HCT116 (cell line): ENCODE results near the gene CNOT10. TPM values are rescaled to one million over a fixed set of nuclear protein-coding genes. Genes with fewer than 3 reads are reported as not detected.

Source experiments
- ATAC-seq: fragments of 200-7000 bp; cut with Tn5 transposase; 2 replicates; pipeline ENCODE4 v1.9.1; 2020; ENCODE audit warnings: mild to moderate bottlenecking, moderate library complexity
- BruUV-seq: library from RNA; stranded (reverse); fragments of 400-500 nt; replicated peaks from 2 replicates; lab custom pipeline; 2021; lab: Mats Ljungman, UMichigan
- CTCF ChIA-PET: fragments of 300-600 bp; sonication (Branson Sonifier 250); formaldehyde crosslinking; loops from one replicate; lab custom pipeline; 2021; ENCODE audit warnings: antibody characterized with exemption; lab: Charles Lee
- POLR2A ChIA-PET: fragments of 300-600, 350-600 bp; sonication (Branson Sonifier 250); formaldehyde crosslinking; loops from one replicate; lab custom pipeline; 2021; ENCODE audit warnings: antibody characterized with exemption; lab: Charles Lee
- RAD21 ChIA-PET, 2 experiments: fragments of 300-600 bp; sonication (Branson Sonifier 250); formaldehyde crosslinking; loops; one replicate each; lab custom pipeline; 2023; ENCODE audit warnings: low total read pairs in 2 of 2; ENCODE audit not compliant: uncharacterized antibody in 2 of 2, unreplicated experiment in 2 of 2, low non-redundant PET in 1 of 2; lab: Charles Lee
- DNase-seq: peaks from one replicate; pipeline ENCODE4 v3.0.0-alpha.2; 2010; ENCODE audit warnings: low read depth, low spot score
- H2AFZ ChIP-seq: fragments of 200-600 bp; shearing (Covaris generic), sonication (generic); 2 replicates; pipeline ENCODE4 v1.6.1; 2017; ENCODE audit warnings: low read depth, mixed run types, mixed read lengths, antibody characterized with exemption, low read length; ENCODE audit not compliant: poor library complexity, severe bottlenecking
- H3K27ac ChIP-seq: 2 replicates; pipeline ENCODE4 v1.5.1; 2012; ENCODE audit warnings: low read depth, low read length
- H3K27me3 ChIP-seq: fragments of 200-600 bp; sonication (generic); 2 replicates; pipeline ENCODE4 v1.6.1; 2016; ENCODE audit warnings: mixed run types, low read length, mixed read lengths; ENCODE audit not compliant: insufficient read depth
- H3K36me3 ChIP-seq, 2 experiments: fragments of 200-500 bp in 1 of 2; fragments of 200-600 bp in 1 of 2; sonication (Bioruptor generic) in 1 of 2; sonication (generic) in 1 of 2; 2 replicates each; pipeline versions ENCODE4 v1.5.1 to v1.6.1; 2014 to 2016; ENCODE audit warnings: low read length in 2 of 2, inconsistent platforms in 1 of 2, mixed read lengths in 1 of 2, mixed run types in 1 of 2; ENCODE audit not compliant: insufficient read depth in 2 of 2, control insufficient read depth in 1 of 2
- H3K4me1 ChIP-seq, 2 experiments: fragments of 200-600 bp in 1 of 2; sonication (generic) in 1 of 2; 2 replicates each; pipeline versions ENCODE4 v1.5.1 to v1.6.1; 2012 to 2017; ENCODE audit warnings: low read length in 2 of 2, inconsistent platforms in 1 of 2, mild to moderate bottlenecking in 1 of 2, mixed read lengths in 1 of 2, mixed run types in 1 of 2, moderate library complexity in 1 of 2; ENCODE audit not compliant: insufficient read depth in 2 of 2, control insufficient read depth in 1 of 2
- H3K4me2 ChIP-seq: fragments of 200-600 bp; sonication (generic); 2 replicates; pipeline ENCODE4 v1.6.1; 2017; ENCODE audit warnings: mixed run types, low read length, mixed read lengths
- H3K4me3 ChIP-seq, 2 experiments: fragments of 200-600 bp in 1 of 2; sonication (generic) in 1 of 2; replicated peaks in 1 of 2; 2 replicates each; pipeline ENCODE4 v1.5.1; 2011 to 2016; ENCODE audit warnings: low read length in 2 of 2, control low read depth in 1 of 2, low read depth in 1 of 2, mild to moderate bottlenecking in 1 of 2, mixed read lengths in 1 of 2, mixed run types in 1 of 2
- H3K79me2 ChIP-seq: fragments of 200-600 bp; sonication (generic); 2 replicates; pipeline ENCODE4 v1.6.1; 2017; ENCODE audit warnings: mild to moderate bottlenecking, mixed run types, low read length, moderate library complexity, mixed read lengths; ENCODE audit not compliant: insufficient read depth
- H3K9ac ChIP-seq: fragments of 200-600 bp; sonication (generic); 2 replicates; pipeline ENCODE4 v1.6.1; 2016; ENCODE audit warnings: low read length, mixed read lengths
- H3K9me2 ChIP-seq: fragments of 200-600 bp; sonication (generic), shearing (Covaris generic); 2 replicates; pipeline ENCODE4 v1.6.1; 2017; ENCODE audit warnings: mixed run types, mild to moderate bottlenecking, moderate library complexity; ENCODE audit not compliant: insufficient read depth
- H3K9me3 ChIP-seq, 2 experiments: fragments of 200-500 bp in 1 of 2; fragments of 200-600 bp in 1 of 2; sonication (Bioruptor generic) in 1 of 2; sonication (generic) in 1 of 2; 2 replicates each; pipeline ENCODE4 v1.6.1; 2014 to 2017; ENCODE audit warnings: low read length in 2 of 2, mixed read lengths in 2 of 2, inconsistent platforms in 1 of 2, low read depth in 1 of 2, mild to moderate bottlenecking in 1 of 2, mixed run types in 1 of 2, moderate library complexity in 1 of 2; ENCODE audit not compliant: control insufficient read depth in 1 of 2, insufficient read depth in 1 of 2
- H4K20me1 ChIP-seq: fragments of 200-600 bp; sonication (generic), shearing (Covaris generic); 2 replicates; pipeline ENCODE4 v1.6.1; 2017; ENCODE audit warnings: mixed run types, mild to moderate bottlenecking, moderate library complexity; ENCODE audit not compliant: insufficient read depth
- CBX3 ChIP-seq: IDR thresholded peaks from 2 replicates; pipeline ENCODE4 v1.6.1; 2012; ENCODE audit warnings: low read depth
- ELF1 ChIP-seq: IDR thresholded peaks from 2 replicates; pipeline ENCODE4 v1.6.1; 2012; ENCODE audit warnings: low read depth, borderline replicate concordance
- EZH2 ChIP-seq: fragments of 200-600 bp; sonication (generic); IDR thresholded peaks from 2 replicates; pipeline ENCODE4 v1.6.1; 2017; ENCODE audit warnings: antibody characterized with exemption, mixed run types
- EZH2phosphoT487 ChIP-seq: fragments of 200-600 bp; IDR thresholded peaks from 2 replicates; pipeline ENCODE4 v1.6.1; 2018; ENCODE audit warnings: antibody characterized with exemption, borderline replicate concordance
- JUND ChIP-seq: IDR thresholded peaks from 2 replicates; pipeline ENCODE4 v1.6.1; 2012
- POLR2A ChIP-seq: IDR thresholded peaks from 2 replicates; pipeline ENCODE4 v1.7.0; 2011; ENCODE audit warnings: borderline replicate concordance; ENCODE audit not compliant: insufficient read depth, insufficient read length; ENCODE audit errors: extremely low read depth
- POLR2AphosphoS5 ChIP-seq: IDR thresholded peaks from 2 replicates; pipeline ENCODE4 v1.6.1; 2011; ENCODE audit warnings: mild to moderate bottlenecking, low read depth, low read length, moderate library complexity
- SP1 ChIP-seq: IDR thresholded peaks from 2 replicates; pipeline ENCODE4 v1.6.1; 2012; ENCODE audit warnings: low read depth
- SRF ChIP-seq: IDR thresholded peaks from 2 replicates; pipeline ENCODE4 v1.6.1; 2012; ENCODE audit warnings: low read depth
- ZNF274 ChIP-seq: fragments of 200-500 bp; sonication (Bioruptor generic); IDR thresholded peaks from 2 replicates; pipeline ENCODE4 v1.6.1; 2014; ENCODE audit warnings: mild to moderate bottlenecking, low read depth, low read length, inconsistent platforms
- intact Hi-C: fragments of 100-400 bp; cut with micrococcal nuclease; formaldehyde crosslinking; loops from 2 replicates; pipeline ENCODE4 v1.10.0; 2022
- total RNA-seq: library from RNA; stranded (reverse); gene quantifications from one replicate; pipeline ENCODE4 v1.2.1, GENCODE V29; 2021; ENCODE audit not compliant: unreplicated experiment
- TF ChIP-seq, protein P1 (sequence below): IDR thresholded peaks from 2 replicates; pipeline ENCODE4 v1.6.1; 2011; ENCODE audit warnings: mild to moderate bottlenecking, low read length, moderate library complexity; ENCODE audit not compliant: insufficient replicate concordance; ENCODE audit errors: extremely low read depth
- TF ChIP-seq, protein P2 (sequence below): IDR thresholded peaks from 2 replicates; pipeline ENCODE4 v1.6.1; 2012; ENCODE audit warnings: low read depth
- TF ChIP-seq, protein P3 (sequence below), 3 experiments: fragments of 200-600 bp in 1 of 3; sonication (generic) in 1 of 3; IDR thresholded peaks in 2 of 3; conservative IDR thresholded peaks in 1 of 3; 2 replicates each; pipeline ENCODE4 v1.5.1; 2012 to 2017; ENCODE audit warnings: low read depth in 2 of 3, low read length in 2 of 3, antibody characterized with exemption in 1 of 3, borderline replicate concordance in 1 of 3, control low read depth in 1 of 3, mild to moderate bottlenecking in 1 of 3, mixed read lengths in 1 of 3, mixed run types in 1 of 3, moderate library complexity in 1 of 3; ENCODE audit not compliant: insufficient read depth in 1 of 3
- TF ChIP-seq, protein P4 (sequence below): IDR thresholded peaks from 2 replicates; pipeline ENCODE4 v1.6.1; 2012

The CNOT10 gene
- total RNA-seq, 1 experiment from 2014 or later = 47.4 TPM

DNA sequence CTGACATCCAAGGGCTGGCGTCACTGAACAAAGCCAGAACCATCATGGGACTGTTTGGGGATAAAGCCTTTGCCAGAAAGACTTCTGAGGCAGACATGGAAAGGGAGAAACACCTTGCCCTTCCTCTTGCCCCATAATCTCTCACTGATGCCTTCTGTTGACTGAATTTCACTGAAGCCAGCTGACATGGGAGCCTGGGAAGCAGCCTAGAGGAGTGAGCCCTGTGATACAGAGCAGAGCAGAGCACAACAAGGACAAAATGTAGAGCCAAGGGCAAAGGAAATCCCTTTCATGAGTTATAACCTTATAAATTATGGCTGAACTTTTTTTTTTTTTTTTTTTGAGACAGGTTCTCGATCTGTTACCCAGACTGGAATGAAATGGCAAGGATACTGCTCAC is 9.8 kb upstream of the CNOT10 start:
- no TSS peak for BruUV-seq
- CTCF ChIA-PET = no interaction called here
- intact Hi-C loops = no loop called here
- Histone ChIP-seq H3K4me3 (no peak overlapping the region), H3K27me3 (no peaks in the 10 kb centered on the region), H3K4me2 (no peak overlapping the region), H3K79me2 (no peaks in the 10 kb centered on the region), H2AFZ (no peak overlapping the region), H3K36me3 (no peaks in the 10 kb centered on the region), H3K9me2 (no peaks in the 10 kb centered on the region), H3K9me3 (no peaks in the 10 kb centered on the region), H3K9ac (no peak overlapping the region), H4K20me1 (no peaks in the 10 kb centered on the region), H3K4me1 (no peaks in the 10 kb centered on the region), H3K27ac (no peak overlapping the region)
- TF ChIP-seq SRF = no peak
- no peak for DNase-seq
- RAD21 ChIA-PET = no interaction called here
- no peak for ATAC-seq
- POLR2A ChIA-PET = no interaction called here

DNA sequence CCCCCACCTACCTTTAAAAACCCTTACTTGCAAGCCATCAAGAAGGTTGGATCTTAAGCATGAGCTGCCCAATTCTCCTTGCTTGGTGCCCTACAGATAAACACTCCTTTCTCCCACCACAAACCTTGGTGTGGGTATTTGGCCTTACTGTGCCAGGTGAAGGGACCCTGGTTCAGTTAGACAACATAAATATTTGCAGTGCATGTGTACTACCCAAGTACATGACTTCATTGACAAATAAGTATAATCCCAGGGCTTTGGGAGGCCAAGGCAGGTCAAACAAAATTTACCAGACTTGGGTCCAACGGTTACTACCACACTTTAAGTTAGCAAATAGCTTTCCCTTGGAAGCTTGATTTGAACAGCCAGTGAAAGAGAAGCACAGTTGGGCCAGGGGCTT is 9.3 kb upstream of the CNOT10 start:
- Histone ChIP-seq H3K9me3 (no peaks in the 10 kb centered on the region), H3K9ac (no peak overlapping the region), H3K27ac (no peak overlapping the region), H3K4me1 (no peaks in the 10 kb centered on the region), H3K27me3 (no peaks in the 10 kb centered on the region), H3K36me3 (no peaks in the 10 kb centered on the region), H3K9me2 (no peaks in the 10 kb centered on the region), H3K4me2 (no peak overlapping the region), H4K20me1 (no peaks in the 10 kb centered on the region), H3K79me2 (no peaks in the 10 kb centered on the region), H3K4me3 (no peak overlapping the region), H2AFZ (no peak overlapping the region)
- ATAC-seq (no peak), DNase-seq (no peak)
- intact Hi-C loops = no loop called here
- CTCF ChIA-PET = no interaction called here
- RAD21 ChIA-PET = no interaction called here
- POLR2A ChIA-PET = no interaction called here
- no TSS peak for BruUV-seq
- no peak for TF ChIP-seq CBX3
- TF ChIP-seq EZH2phosphoT487 = no peak
- no peak for TF ChIP-seq EZH2
- TF ChIP-seq, protein P1, sequence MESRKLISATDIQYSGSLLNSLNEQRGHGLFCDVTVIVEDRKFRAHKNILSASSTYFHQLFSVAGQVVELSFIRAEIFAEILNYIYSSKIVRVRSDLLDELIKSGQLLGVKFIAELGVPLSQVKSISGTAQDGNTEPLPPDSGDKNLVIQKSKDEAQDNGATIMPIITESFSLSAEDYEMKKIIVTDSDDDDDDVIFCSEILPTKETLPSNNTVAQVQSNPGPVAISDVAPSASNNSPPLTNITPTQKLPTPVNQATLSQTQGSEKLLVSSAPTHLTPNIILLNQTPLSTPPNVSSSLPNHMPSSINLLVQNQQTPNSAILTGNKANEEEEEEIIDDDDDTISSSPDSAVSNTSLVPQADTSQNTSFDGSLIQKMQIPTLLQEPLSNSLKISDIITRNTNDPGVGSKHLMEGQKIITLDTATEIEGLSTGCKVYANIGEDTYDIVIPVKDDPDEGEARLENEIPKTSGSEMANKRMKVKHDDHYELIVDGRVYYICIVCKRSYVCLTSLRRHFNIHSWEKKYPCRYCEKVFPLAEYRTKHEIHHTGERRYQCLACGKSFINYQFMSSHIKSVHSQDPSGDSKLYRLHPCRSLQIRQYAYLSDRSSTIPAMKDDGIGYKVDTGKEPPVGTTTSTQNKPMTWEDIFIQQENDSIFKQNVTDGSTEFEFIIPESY = no peak
- no peak for TF ChIP-seq ELF1
- no peak for TF ChIP-seq POLR2AphosphoS5
- TF ChIP-seq, protein P2, sequence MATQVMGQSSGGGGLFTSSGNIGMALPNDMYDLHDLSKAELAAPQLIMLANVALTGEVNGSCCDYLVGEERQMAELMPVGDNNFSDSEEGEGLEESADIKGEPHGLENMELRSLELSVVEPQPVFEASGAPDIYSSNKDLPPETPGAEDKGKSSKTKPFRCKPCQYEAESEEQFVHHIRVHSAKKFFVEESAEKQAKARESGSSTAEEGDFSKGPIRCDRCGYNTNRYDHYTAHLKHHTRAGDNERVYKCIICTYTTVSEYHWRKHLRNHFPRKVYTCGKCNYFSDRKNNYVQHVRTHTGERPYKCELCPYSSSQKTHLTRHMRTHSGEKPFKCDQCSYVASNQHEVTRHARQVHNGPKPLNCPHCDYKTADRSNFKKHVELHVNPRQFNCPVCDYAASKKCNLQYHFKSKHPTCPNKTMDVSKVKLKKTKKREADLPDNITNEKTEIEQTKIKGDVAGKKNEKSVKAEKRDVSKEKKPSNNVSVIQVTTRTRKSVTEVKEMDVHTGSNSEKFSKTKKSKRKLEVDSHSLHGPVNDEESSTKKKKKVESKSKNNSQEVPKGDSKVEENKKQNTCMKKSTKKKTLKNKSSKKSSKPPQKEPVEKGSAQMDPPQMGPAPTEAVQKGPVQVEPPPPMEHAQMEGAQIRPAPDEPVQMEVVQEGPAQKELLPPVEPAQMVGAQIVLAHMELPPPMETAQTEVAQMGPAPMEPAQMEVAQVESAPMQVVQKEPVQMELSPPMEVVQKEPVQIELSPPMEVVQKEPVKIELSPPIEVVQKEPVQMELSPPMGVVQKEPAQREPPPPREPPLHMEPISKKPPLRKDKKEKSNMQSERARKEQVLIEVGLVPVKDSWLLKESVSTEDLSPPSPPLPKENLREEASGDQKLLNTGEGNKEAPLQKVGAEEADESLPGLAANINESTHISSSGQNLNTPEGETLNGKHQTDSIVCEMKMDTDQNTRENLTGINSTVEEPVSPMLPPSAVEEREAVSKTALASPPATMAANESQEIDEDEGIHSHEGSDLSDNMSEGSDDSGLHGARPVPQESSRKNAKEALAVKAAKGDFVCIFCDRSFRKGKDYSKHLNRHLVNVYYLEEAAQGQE = no peak
- TF ChIP-seq, protein P3, sequence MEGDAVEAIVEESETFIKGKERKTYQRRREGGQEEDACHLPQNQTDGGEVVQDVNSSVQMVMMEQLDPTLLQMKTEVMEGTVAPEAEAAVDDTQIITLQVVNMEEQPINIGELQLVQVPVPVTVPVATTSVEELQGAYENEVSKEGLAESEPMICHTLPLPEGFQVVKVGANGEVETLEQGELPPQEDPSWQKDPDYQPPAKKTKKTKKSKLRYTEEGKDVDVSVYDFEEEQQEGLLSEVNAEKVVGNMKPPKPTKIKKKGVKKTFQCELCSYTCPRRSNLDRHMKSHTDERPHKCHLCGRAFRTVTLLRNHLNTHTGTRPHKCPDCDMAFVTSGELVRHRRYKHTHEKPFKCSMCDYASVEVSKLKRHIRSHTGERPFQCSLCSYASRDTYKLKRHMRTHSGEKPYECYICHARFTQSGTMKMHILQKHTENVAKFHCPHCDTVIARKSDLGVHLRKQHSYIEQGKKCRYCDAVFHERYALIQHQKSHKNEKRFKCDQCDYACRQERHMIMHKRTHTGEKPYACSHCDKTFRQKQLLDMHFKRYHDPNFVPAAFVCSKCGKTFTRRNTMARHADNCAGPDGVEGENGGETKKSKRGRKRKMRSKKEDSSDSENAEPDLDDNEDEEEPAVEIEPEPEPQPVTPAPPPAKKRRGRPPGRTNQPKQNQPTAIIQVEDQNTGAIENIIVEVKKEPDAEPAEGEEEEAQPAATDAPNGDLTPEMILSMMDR (IDR thresholded peaks at IDR 0.05 in 2 of 3, conservative IDR thresholded peaks at IDR 0.05 in 1 of 3; ENCODE audit: borderline replicate concordance in 1 of 3, insufficient read depth in 1 of 3, low read depth in 2 of 3, low read length in 2 of 3) = no peak
- no peak for TF ChIP-seq POLR2A
- TF ChIP-seq ZNF274 = no peak
- no peak for TF ChIP-seq SP1
- TF ChIP-seq JUND = no peak
- TF ChIP-seq, protein P4, sequence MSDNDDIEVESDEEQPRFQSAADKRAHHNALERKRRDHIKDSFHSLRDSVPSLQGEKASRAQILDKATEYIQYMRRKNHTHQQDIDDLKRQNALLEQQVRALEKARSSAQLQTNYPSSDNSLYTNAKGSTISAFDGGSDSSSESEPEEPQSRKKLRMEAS = no peak
